ENCODE data around the gene CABYR. TPM values are rescaled to one million over a fixed set of nuclear protein-coding genes. Genes with fewer than 3 reads are reported as not detected.

CABYR gene
- total RNA-seq, 2 experiments from 2014 or later: 0.46 to 0.83 TPM

GRCh38 chr18:24190590-24190989 is 51.7 kb downstream of the CABYR start:
- ChIA-PET POLR2A (interaction anchor here (0.7 kb wide), 1 partner anchor 331 kb away, joined by 3 read pairs; no protein-coding TSS in a partner anchor), CTCF (interaction anchor here (5.9 kb wide), 1 partner anchor 13 kb away, joined by 40 read pairs; no protein-coding TSS in a partner anchor)
- no peaks in the 10 kb centered on the region for H3K36me3 Mint-ChIP-seq (ENCODE audit: low read depth)
- H3K4me3 Mint-ChIP-seq: no peak overlapping the region
- no peaks in the 10 kb centered on the region for H3K4me1 Mint-ChIP-seq
- H3K27ac Mint-ChIP-seq: no peak overlapping the region
- DNase-seq (no peak), ATAC-seq (no peak)
- intact Hi-C loops (cut with DNase I, micrococcal nuclease): no loop called here
- no peaks in the 10 kb centered on the region for H3K9me3 Mint-ChIP-seq (ENCODE audit: low read depth)
- peaks cover 5% of the 10 kb centered on the region for H3K27me3 Mint-ChIP-seq

GRCh38 chr18:24195296-24196053 is 56.6 kb downstream of the CABYR start:
- no peaks in the 10 kb centered on the region for H3K4me1 Mint-ChIP-seq
- H3K27ac Mint-ChIP-seq: no peak overlapping the region
- ChIA-PET CTCF (interaction anchor here (0.6 kb wide), 1 partner anchor 1236 kb away, joined by 3 read pairs; no protein-coding TSS in a partner anchor), POLR2A (no interaction called here)
- intact Hi-C loops (cut with DNase I, micrococcal nuclease): no loop called here
- no peak for DNase-seq
- no peak overlapping the region for H3K4me3 Mint-ChIP-seq
- H3K36me3 Mint-ChIP-seq (ENCODE audit: low read depth): no peaks in the 10 kb centered on the region
- peaks cover 2% of the 10 kb centered on the region for H3K27me3 Mint-ChIP-seq
- ATAC-seq: no peak
- no peaks in the 10 kb centered on the region for H3K9me3 Mint-ChIP-seq (ENCODE audit: low read depth)

DNA sequence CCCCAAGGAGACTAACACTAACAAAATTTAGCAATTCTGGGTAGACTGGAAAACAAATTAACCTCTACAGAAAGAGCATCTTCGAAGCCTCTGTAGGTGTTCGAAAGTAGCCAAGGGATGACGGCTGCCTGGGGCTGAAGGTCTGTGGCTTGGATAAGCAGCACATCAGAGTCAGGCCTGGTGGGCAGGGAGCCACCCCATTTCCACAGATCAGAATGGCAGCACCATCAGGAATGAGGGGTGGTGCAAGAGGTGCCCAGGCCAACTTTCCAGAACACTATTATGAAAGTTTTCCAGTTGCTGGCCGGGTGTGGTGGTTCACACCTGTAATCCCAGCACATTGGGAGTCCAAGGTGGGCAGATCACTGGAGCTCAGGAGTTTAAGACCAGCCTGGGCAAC is 57.9 kb downstream of the CABYR start:
- ChIA-PET POLR2A (no interaction called here), CTCF (interaction anchor here (1.5 kb wide), 1 partner anchor 19 kb away, joined by 3 read pairs; no protein-coding TSS in a partner anchor)
- ATAC-seq (no peak), DNase-seq (no peak)
- Mint-ChIP-seq H3K4me3 (no peak overlapping the region), H3K27me3 (peaks cover 2% of the 10 kb centered on the region), H3K36me3 (ENCODE audit: low read depth) (no peaks in the 10 kb centered on the region), H3K9me3 (ENCODE audit: low read depth) (no peaks in the 10 kb centered on the region), H3K4me1 (no peaks in the 10 kb centered on the region), H3K27ac (no peak overlapping the region)
- intact Hi-C loops (cut with DNase I, micrococcal nuclease): no loop called here

DNA sequence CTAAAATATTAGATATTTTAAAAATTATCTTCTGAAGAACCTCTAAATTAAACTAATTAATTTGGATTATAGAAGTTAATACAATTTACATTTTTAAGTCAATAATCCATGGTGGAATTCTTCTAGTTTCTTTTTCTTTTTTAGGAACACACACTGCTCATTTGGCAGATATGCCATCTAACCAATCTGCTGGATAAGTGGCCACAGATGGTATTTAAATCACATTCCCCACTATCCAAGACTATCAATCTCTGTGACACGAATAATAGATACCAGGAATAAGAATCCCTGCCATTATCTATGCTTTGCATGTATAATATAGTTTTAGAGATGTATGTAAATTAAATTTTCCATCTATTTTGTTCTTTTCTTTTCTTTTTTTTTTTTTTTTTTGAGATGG is 58.5 kb downstream of the CABYR start:
- intact Hi-C loops (cut with DNase I, micrococcal nuclease): no loop called here
- Mint-ChIP-seq H3K36me3 (ENCODE audit: low read depth) (no peaks in the 10 kb centered on the region), H3K9me3 (ENCODE audit: low read depth) (no peaks in the 10 kb centered on the region)

GRCh38 chr18:24198461-24198860 is 59.6 kb downstream of the CABYR start:
- POLR2A ChIA-PET: no interaction called here
- no peaks in the 10 kb centered on the region for H3K4me1 Mint-ChIP-seq

More for the DNA sequence above, 58.5 kb downstream of the CABYR start:
- peaks cover 1% of the 10 kb centered on the region for H3K27me3 Mint-ChIP-seq
- POLR2A ChIA-PET: no interaction called here
- H3K4me1 Mint-ChIP-seq: no peaks in the 10 kb centered on the region
- CTCF ChIA-PET: interaction anchor here (1.5 kb wide), 1 partner anchor 19 kb away, joined by 3 read pairs; no protein-coding TSS in a partner anchor
- H3K4me3 Mint-ChIP-seq: no peak overlapping the region
- DNase-seq (no peak), ATAC-seq (no peak)
- H3K27ac Mint-ChIP-seq: no peak overlapping the region

DNA sequence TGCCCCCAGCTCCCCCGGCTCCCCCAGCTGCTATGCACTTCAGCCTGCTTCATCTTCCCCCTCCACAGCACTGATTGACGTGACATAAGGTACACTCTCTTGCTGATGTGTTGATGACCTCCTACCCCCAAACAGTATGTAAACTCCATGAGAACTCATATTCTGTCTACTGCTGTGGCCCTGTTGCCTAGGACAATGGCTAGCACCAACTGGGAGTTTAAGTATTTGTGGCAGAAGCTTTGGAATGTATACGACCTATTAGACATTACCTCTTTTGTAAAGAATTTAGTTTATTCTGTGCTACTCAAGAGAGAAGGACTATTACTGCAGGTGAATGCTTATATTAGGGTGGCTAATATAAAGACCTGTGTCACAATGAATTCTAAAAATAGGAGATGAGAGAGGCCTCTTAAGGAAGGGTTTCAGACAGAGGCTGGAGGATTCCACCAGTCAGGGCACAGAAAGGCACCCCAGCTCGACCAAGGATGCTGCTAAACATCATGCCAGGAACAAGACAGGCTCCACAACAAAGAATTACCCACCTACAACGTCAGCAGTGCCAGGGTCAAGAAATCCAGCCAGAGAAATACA is 60.6 kb downstream of the CABYR start:
- ChIA-PET POLR2A (no interaction called here), CTCF (no interaction called here)
- Mint-ChIP-seq H3K27me3 (no peaks in the 10 kb centered on the region), H3K9me3 (ENCODE audit: low read depth) (no peaks in the 10 kb centered on the region), H3K36me3 (ENCODE audit: low read depth) (no peaks in the 10 kb centered on the region), H3K4me3 (no peak overlapping the region), H3K4me1 (no peaks in the 10 kb centered on the region), H3K27ac (no peak overlapping the region)
- intact Hi-C loops (cut with DNase I, micrococcal nuclease): no loop called here
- ATAC-seq (no peak), DNase-seq (no peak)

More at GRCh38 chr18:24198461-24198860, 59.6 kb downstream of the CABYR start:
- Mint-ChIP-seq H3K27me3 (no peaks in the 10 kb centered on the region), H3K9me3 (ENCODE audit: low read depth) (no peaks in the 10 kb centered on the region), H3K36me3 (ENCODE audit: low read depth) (no peaks in the 10 kb centered on the region), H3K4me3 (no peak overlapping the region), H3K27ac (no peak overlapping the region)
- ATAC-seq (no peak), DNase-seq (no peak)
- intact Hi-C loops (cut with DNase I, micrococcal nuclease): no loop called here
- CTCF ChIA-PET: no interaction called here

- Mint-ChIP-seq H3K27ac (no peak overlapping the region), H3K9me3 (ENCODE audit: low read depth) (no peaks in the 10 kb centered on the region), H3K36me3 (ENCODE audit: low read depth) (no peaks in the 10 kb centered on the region), H3K4me3 (no peak overlapping the region), H3K4me1 (no peaks in the 10 kb centered on the region), H3K27me3 (no peaks in the 10 kb centered on the region)
- intact Hi-C loops (cut with DNase I, micrococcal nuclease): no loop called here
- no peak for ATAC-seq
- ChIA-PET CTCF (interaction anchor here (0.7 kb wide), 1 partner anchor 105 kb away, joined by 4 read pairs; no protein-coding TSS in a partner anchor), POLR2A (no interaction called here)
- no peak for DNase-seq
These were observed 61.8 kb downstream of the CABYR start for GRCh38 chr18:24200494-24201290.

- no peak for ATAC-seq
- intact Hi-C loops (cut with DNase I, micrococcal nuclease): no loop called here
- Mint-ChIP-seq H3K4me3 (no peak overlapping the region), H3K4me1 (no peaks in the 10 kb centered on the region), H3K9me3 (ENCODE audit: low read depth) (no peaks in the 10 kb centered on the region), H3K36me3 (ENCODE audit: low read depth) (no peaks in the 10 kb centered on the region), H3K27ac (no peak overlapping the region), H3K27me3 (no peaks in the 10 kb centered on the region)
- no peak for DNase-seq
- POLR2A ChIA-PET: interaction anchor here (0.6 to 0.7 kb wide), 2 partner anchors 17 to 76 kb away, joined by 3 to 6 read pairs; no protein-coding TSS in a partner anchor
- CTCF ChIA-PET: interaction anchor here (0.5 to 1.1 kb wide), 5 partner anchors 36 to 320 kb away, joined by 3 read pairs; no protein-coding TSS in a partner anchor
These were observed 63.1 kb downstream of the CABYR start for GRCh38 chr18:24201699-24202687.

GRCh38 chr18:24204904-24205303 is 66.0 kb downstream of the CABYR start:
- no peaks in the 10 kb centered on the region for H3K9me3 Mint-ChIP-seq (ENCODE audit: low read depth)
- POLR2A ChIA-PET: no interaction called here
- H3K27ac Mint-ChIP-seq: no peak overlapping the region
- H3K36me3 Mint-ChIP-seq (ENCODE audit: low read depth): no peaks in the 10 kb centered on the region
- peaks cover 4% of the 10 kb centered on the region for H3K4me1 Mint-ChIP-seq
- intact Hi-C loops (cut with DNase I, micrococcal nuclease): no loop called here
- DNase-seq (no peak), ATAC-seq (no peak)
- peaks cover 2% of the 10 kb centered on the region for H3K27me3 Mint-ChIP-seq
- H3K4me3 Mint-ChIP-seq: no peak overlapping the region
- CTCF ChIA-PET: interaction anchor here (1.1 kb wide), 1 partner anchor 18 kb away, joined by 4 read pairs; no protein-coding TSS in a partner anchor

- Mint-ChIP-seq H3K4me1 (peaks cover 4% of the 10 kb centered on the region), H3K27me3 (peaks cover 2% of the 10 kb centered on the region), H3K36me3 (ENCODE audit: low read depth) (no peaks in the 10 kb centered on the region), H3K27ac (no peak overlapping the region), H3K9me3 (ENCODE audit: low read depth) (no peaks in the 10 kb centered on the region), H3K4me3 (no peak overlapping the region)
- no peak for DNase-seq
- ChIA-PET POLR2A (no interaction called here), CTCF (no interaction called here)
- peak; percentile 69 for ATAC-seq
- intact Hi-C loops (cut with DNase I, micrococcal nuclease): no loop called here
These were observed 69.6 kb downstream of the CABYR start for GRCh38 chr18:24208270-24209035.

Data from activated CD4-positive, alpha-beta T cell treated with anti-CD3 and anti-CD28 coated beads for 36 hours (primary cell).